HFF-Myc (cell line): ENCODE results near the gene ACADS.

ENCODE experiments used
- DNase-seq: peaks from one replicate; pipeline ENCODE4 v3.0.0-alpha.2; 2011; ENCODE audit warnings: low read depth; ENCODE audit errors: extremely low read depth
- H3K4me3 ChIP-seq: replicated peaks from 2 replicates; pipeline ENCODE4 v1.5.1; 2011; ENCODE audit warnings: low read depth, mild to moderate bottlenecking, control low read depth, low read length
- CTCF ChIP-seq: IDR thresholded peaks from 2 replicates; pipeline ENCODE4 v1.5.1; 2012; ENCODE audit warnings: mild to moderate bottlenecking, low read depth, low read length, control low read depth; ENCODE audit errors: missing control alignments

Gene ACADS

GRCh38 chr12:120710031-120710804 lies 15.4 kb upstream of the ACADS start, which contains the start of gene UNC119B:
Gene UNC119B (plus strand): TSS chr12:120710458. CDS start chr12:120710475, 17 bp downstream.
- no peak for DNase-seq

GRCh38 chr12:120710805-120711296 lies 14.8 kb upstream of the ACADS start:
- no peak for DNase-seq
- peak overlapping the region; percentile 78 for H3K4me3 ChIP-seq
- TF ChIP-seq CTCF, result no peak

More at GRCh38 chr12:120710031-120710804, 15.4 kb upstream of the ACADS start, which contains the start of gene UNC119B:
- TF ChIP-seq CTCF, result no peak
- peak within 1 kb of the TSS; percentile 78 for H3K4me3 ChIP-seq

- TF ChIP-seq CTCF, result no peak
- DNase-seq, result no peak
- peak overlapping the region; percentile 78 for H3K4me3 ChIP-seq
These were observed 14.2 kb upstream of the ACADS start for GRCh38 chr12:120711411-120711810.

GRCh38 chr12:120712610-120713009 lies 13.0 kb upstream of the ACADS start:
- H3K4me3 ChIP-seq, result no peak overlapping the region
- no peak for DNase-seq
- no peak for TF ChIP-seq CTCF

GRCh38 chr12:120713861-120714482 lies 11.7 kb upstream of the ACADS start:
- DNase-seq, result peak; percentile 76
- no peak overlapping the region for H3K4me3 ChIP-seq
- TF ChIP-seq CTCF, result peak; percentile 87

GRCh38 chr12:120718055-120718454 lies 7.6 kb upstream of the ACADS start:
- no peak for DNase-seq
- TF ChIP-seq CTCF, result no peak
- H3K4me3 ChIP-seq, result no peak overlapping the region
